Caco-2 (cell line): ENCODE data around the gene IMMP2L. TPM values are rescaled to one million over a fixed set of nuclear protein-coding genes. Genes with fewer than 3 reads are reported as not detected.

ENCODE experiments used
- BruUV-seq: library from RNA; stranded (reverse); fragments of 400-500 nt; replicated peaks from 2 replicates; lab custom pipeline; 2021; lab: Mats Ljungman, UMichigan
- CTCF ChIA-PET: fragments of 300-600 bp; sonication (Branson Sonifier 250); formaldehyde crosslinking; loops from one replicate; lab custom pipeline; 2022; ENCODE audit warnings: antibody characterized with exemption; lab: Charles Lee
- POLR2A ChIA-PET: fragments of 300-600 bp; sonication (Branson Sonifier 250); formaldehyde crosslinking; loops from one replicate; lab custom pipeline; 2022; ENCODE audit warnings: antibody characterized with exemption; lab: Charles Lee
- DNase-seq, 2 experiments: peaks; one replicate each; pipeline versions ENCODE4 v3.0.0 to v3.0.0-alpha.2; 2020 to 2022
- H3K27me3 ChIP-seq: replicated peaks from 2 replicates; pipeline ENCODE4 v1.6.0; 2011; ENCODE audit warnings: low read length; ENCODE audit not compliant: control insufficient read depth, insufficient read depth
- H3K36me3 ChIP-seq: 2 replicates; pipeline ENCODE4 v1.5.1; 2011; ENCODE audit warnings: low read length; ENCODE audit not compliant: control insufficient read depth, insufficient read depth
- H3K4me1 ChIP-seq: fragments of 250-450 bp; sonication (Bioruptor Pico); 2 replicates; pipeline ENCODE4 v1.5.1; 2020; ENCODE audit warnings: mild to moderate bottlenecking
- H3K4me3 ChIP-seq: 2 replicates; pipeline ENCODE4 v1.5.1; 2011; ENCODE audit warnings: low read depth, mild to moderate bottlenecking, control low read depth, low read length
- H3K9me3 ChIP-seq: fragments of 250-450 bp; sonication (Bioruptor Pico); 2 replicates; pipeline ENCODE4 v1.5.1; 2020; ENCODE audit warnings: mild to moderate bottlenecking, moderate library complexity
- H3K27ac Mint-ChIP-seq: one replicate; pipeline ENCODE4 v1.8.0; 2022; ENCODE audit warnings: mixed read lengths; ENCODE audit not compliant: unreplicated experiment
- H3K27me3 Mint-ChIP-seq: one replicate; pipeline ENCODE4 v1.8.0; 2022; ENCODE audit warnings: mixed read lengths; ENCODE audit not compliant: insufficient read depth, unreplicated experiment
- H3K36me3 Mint-ChIP-seq: one replicate; pipeline ENCODE4 v1.8.0; 2022; ENCODE audit warnings: mild to moderate bottlenecking, mixed read lengths; ENCODE audit not compliant: insufficient read depth, unreplicated experiment
- H3K4me1 Mint-ChIP-seq: one replicate; pipeline ENCODE4 v1.8.0; 2022; ENCODE audit warnings: low read depth, mixed read lengths; ENCODE audit not compliant: unreplicated experiment
- H3K4me3 Mint-ChIP-seq: one replicate; pipeline ENCODE4 v1.8.0; 2022; ENCODE audit warnings: mild to moderate bottlenecking, moderate library complexity, mixed read lengths; ENCODE audit not compliant: unreplicated experiment
- H3K9me3 Mint-ChIP-seq: one replicate; pipeline ENCODE4 v1.8.0; 2022; ENCODE audit warnings: mixed read lengths; ENCODE audit not compliant: unreplicated experiment
- intact Hi-C: fragments of 100-400 bp; cut with micrococcal nuclease; formaldehyde crosslinking; loops from one replicate; pipeline ENCODE4 v1.10.0; 2022; ENCODE audit not compliant: unreplicated experiment
- total RNA-seq: library from RNA; stranded (reverse); gene quantifications from 2 replicates; pipeline ENCODE4 v1.2.3, GENCODE V29; 2022
- TF ChIP-seq, protein P1 (sequence below), 2 experiments: fragments of 200-600 bp in 1 of 2; IDR thresholded peaks; 1 replicate in 1 of 2; 2 replicates in 1 of 2; pipeline versions ENCODE4 v1.5.1 to v1.8.0; 2011 to 2022; ENCODE audit warnings: antibody characterized with exemption in 1 of 2, control low read depth in 1 of 2, inconsistent platforms in 1 of 2, low read depth in 1 of 2, low read length in 1 of 2, mild to moderate bottlenecking in 1 of 2, moderate library complexity in 1 of 2; ENCODE audit not compliant: insufficient read depth in 1 of 2, severe bottlenecking in 1 of 2, unreplicated experiment in 1 of 2

Gene IMMP2L
- total RNA-seq, 1 experiment from 2014 or later = 9.5 TPM

DNA sequence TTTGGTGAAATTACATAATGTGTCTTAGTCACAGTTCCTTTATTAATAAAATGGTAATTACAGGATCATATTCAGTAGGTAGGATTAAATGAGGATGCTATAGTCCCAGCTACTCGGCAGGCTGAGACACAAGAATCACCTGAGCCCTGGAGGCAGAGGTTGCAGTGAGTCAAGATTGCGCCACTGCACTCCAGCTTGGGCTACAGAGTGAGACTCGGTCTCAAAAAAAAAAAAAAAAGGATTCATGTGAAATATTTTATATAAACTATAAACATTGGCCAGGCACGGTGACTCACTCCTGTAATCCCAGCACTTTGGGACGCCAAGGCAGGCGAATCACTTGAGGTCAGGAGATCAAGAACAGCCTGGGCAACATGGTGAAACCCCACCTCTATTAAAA lies 197.9 kb downstream of the IMMP2L start:
- DNase-seq = no peak
- Histone ChIP-seq H3K4me3 (no peak overlapping the region), H3K36me3 (no peaks in the 10 kb centered on the region), H3K27me3 (no peaks in the 10 kb centered on the region), H3K9me3 (no peaks in the 10 kb centered on the region), H3K4me1 (no peaks in the 10 kb centered on the region)
- Mint-ChIP-seq H3K27me3 (no peaks in the 10 kb centered on the region), H3K4me1 (no peaks in the 10 kb centered on the region), H3K4me3 (no peak overlapping the region), H3K9me3 (no peaks in the 10 kb centered on the region), H3K36me3 (no peaks in the 10 kb centered on the region), H3K27ac (no peak overlapping the region)
- no TSS peak for BruUV-seq
- POLR2A ChIA-PET = no interaction called here
- CTCF ChIA-PET = no interaction called here
- TF ChIP-seq, protein P1, sequence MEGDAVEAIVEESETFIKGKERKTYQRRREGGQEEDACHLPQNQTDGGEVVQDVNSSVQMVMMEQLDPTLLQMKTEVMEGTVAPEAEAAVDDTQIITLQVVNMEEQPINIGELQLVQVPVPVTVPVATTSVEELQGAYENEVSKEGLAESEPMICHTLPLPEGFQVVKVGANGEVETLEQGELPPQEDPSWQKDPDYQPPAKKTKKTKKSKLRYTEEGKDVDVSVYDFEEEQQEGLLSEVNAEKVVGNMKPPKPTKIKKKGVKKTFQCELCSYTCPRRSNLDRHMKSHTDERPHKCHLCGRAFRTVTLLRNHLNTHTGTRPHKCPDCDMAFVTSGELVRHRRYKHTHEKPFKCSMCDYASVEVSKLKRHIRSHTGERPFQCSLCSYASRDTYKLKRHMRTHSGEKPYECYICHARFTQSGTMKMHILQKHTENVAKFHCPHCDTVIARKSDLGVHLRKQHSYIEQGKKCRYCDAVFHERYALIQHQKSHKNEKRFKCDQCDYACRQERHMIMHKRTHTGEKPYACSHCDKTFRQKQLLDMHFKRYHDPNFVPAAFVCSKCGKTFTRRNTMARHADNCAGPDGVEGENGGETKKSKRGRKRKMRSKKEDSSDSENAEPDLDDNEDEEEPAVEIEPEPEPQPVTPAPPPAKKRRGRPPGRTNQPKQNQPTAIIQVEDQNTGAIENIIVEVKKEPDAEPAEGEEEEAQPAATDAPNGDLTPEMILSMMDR (IDR thresholded peaks at IDR 0.05; ENCODE audit: insufficient read depth in 1 of 2, low read depth in 1 of 2, low read length in 1 of 2, severe bottlenecking in 1 of 2, unreplicated experiment in 1 of 2) = no peak
- intact Hi-C loops = no loop called here

DNA sequence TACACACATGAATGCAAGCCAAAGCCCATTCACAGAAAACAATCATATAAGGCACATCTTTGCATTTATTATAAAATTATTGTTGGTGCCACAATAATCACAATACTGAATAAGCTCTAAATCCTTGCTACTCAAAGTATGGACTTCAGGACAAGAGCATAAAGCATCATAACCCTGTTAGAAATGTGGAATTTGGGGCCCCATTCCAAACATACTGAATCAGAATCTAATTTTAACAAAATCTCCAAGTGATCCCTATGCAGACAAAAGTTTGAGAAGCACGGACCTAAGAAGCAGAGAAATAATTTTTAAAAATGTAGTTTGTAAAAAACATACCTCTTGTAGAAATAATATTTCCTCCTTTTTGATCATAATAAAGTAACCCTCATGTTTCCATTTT lies 199.2 kb downstream of the IMMP2L start:
- H3K4me1 Mint-ChIP-seq = no peaks in the 10 kb centered on the region
- H3K9me3 Mint-ChIP-seq = no peaks in the 10 kb centered on the region
- TF ChIP-seq, protein P1 (IDR thresholded peaks at IDR 0.05; ENCODE audit: insufficient read depth in 1 of 2, low read depth in 1 of 2, low read length in 1 of 2, severe bottlenecking in 1 of 2, unreplicated experiment in 1 of 2) = no peak
- no peaks in the 10 kb centered on the region for H3K4me1 ChIP-seq
- no peaks in the 10 kb centered on the region for H3K9me3 ChIP-seq
- BruUV-seq = no TSS peak
- H3K27me3 ChIP-seq = no peaks in the 10 kb centered on the region
- no peak for DNase-seq
- H3K4me3 Mint-ChIP-seq = no peak overlapping the region
- intact Hi-C loops = no loop called here
- H3K27me3 Mint-ChIP-seq = no peaks in the 10 kb centered on the region
- no peaks in the 10 kb centered on the region for H3K36me3 ChIP-seq
- H3K27ac Mint-ChIP-seq = no peak overlapping the region
- CTCF ChIA-PET = no interaction called here
- no peaks in the 10 kb centered on the region for H3K36me3 Mint-ChIP-seq
- POLR2A ChIA-PET = no interaction called here
- H3K4me3 ChIP-seq = no peak overlapping the region

DNA sequence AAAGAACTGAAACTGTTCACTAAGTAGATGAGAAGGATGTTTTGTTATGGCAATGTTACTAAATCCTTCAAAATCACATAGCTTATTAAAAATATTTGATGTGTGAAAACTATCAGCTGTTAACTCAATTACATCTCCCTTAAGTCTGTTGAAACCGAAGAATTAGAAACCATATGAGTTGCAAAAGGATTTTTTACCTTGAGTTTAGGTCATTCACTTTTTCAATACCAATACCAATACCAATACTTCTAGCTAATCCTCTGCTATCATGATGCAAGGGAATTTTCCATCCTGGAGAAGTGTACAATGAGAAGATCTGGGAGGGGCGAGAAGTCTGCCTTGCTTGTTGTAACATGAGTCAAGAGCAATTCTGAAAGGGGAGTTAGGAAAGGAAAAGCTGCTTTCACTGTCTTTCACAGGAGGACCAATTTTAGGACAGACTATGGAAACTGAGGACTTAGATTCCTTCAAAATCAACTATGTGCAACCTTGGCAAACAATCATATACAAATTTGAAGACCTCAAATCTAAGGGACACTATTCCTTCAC lies 199.7 kb downstream of the IMMP2L start:
- BruUV-seq = no TSS peak

More for the DNA sequence above, 199.7 kb downstream of the IMMP2L start:
- CTCF ChIA-PET = no interaction called here
- TF ChIP-seq, protein P1 (IDR thresholded peaks at IDR 0.05; ENCODE audit: insufficient read depth in 1 of 2, low read depth in 1 of 2, low read length in 1 of 2, severe bottlenecking in 1 of 2, unreplicated experiment in 1 of 2) = no peak
- POLR2A ChIA-PET = no interaction called here
- Histone ChIP-seq H3K9me3 (no peaks in the 10 kb centered on the region), H3K36me3 (no peaks in the 10 kb centered on the region), H3K4me1 (no peaks in the 10 kb centered on the region), H3K27me3 (no peaks in the 10 kb centered on the region), H3K4me3 (no peak overlapping the region)
- H3K4me3 Mint-ChIP-seq = no peak overlapping the region
- H3K4me1 Mint-ChIP-seq = no peaks in the 10 kb centered on the region
- intact Hi-C loops = no loop called here
- DNase-seq = no peak
- H3K9me3 Mint-ChIP-seq = no peaks in the 10 kb centered on the region
- H3K36me3 Mint-ChIP-seq = no peaks in the 10 kb centered on the region
- H3K27me3 Mint-ChIP-seq = no peaks in the 10 kb centered on the region
- H3K27ac Mint-ChIP-seq = no peak overlapping the region
